Measurements from ENCODE around the gene TGFBI.
"Not testable (repeated sequence)": the region's sequence is repeated elsewhere in the genome, so short reads cannot be mapped to it uniquely, and the experiment has no call there.

DNA sequence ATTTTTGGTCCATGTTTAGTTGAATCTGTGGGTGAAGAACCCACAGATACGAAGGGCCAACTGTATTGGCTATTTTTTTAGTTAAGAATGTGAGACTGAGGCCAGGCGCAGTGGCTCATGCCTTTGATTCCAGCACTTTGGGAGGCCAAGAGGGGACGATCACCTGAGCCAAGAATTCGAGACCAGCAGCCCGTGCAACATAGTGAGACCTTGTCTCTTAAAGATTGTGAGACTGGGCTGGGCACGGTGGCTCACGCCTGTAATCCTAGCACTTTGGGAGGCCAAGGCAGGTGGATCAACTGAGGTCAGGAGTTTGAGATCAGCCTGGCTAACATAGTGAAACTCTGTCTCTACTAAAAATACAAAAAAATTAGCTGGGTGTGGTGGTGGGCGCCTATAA is 16.2 kb downstream of the TGFBI start:
- TF ChIP-seq, protein P1, sequence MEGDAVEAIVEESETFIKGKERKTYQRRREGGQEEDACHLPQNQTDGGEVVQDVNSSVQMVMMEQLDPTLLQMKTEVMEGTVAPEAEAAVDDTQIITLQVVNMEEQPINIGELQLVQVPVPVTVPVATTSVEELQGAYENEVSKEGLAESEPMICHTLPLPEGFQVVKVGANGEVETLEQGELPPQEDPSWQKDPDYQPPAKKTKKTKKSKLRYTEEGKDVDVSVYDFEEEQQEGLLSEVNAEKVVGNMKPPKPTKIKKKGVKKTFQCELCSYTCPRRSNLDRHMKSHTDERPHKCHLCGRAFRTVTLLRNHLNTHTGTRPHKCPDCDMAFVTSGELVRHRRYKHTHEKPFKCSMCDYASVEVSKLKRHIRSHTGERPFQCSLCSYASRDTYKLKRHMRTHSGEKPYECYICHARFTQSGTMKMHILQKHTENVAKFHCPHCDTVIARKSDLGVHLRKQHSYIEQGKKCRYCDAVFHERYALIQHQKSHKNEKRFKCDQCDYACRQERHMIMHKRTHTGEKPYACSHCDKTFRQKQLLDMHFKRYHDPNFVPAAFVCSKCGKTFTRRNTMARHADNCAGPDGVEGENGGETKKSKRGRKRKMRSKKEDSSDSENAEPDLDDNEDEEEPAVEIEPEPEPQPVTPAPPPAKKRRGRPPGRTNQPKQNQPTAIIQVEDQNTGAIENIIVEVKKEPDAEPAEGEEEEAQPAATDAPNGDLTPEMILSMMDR (IDR thresholded peaks at IDR 0.05; ENCODE audit: low read depth, low read length, poor library complexity, severe bottlenecking) = not testable (repeated sequence)
- TF ChIP-seq EZH2phosphoT487 (IDR thresholded peaks at IDR 0.05; ENCODE audit: borderline replicate concordance, low read length) = not testable (repeated sequence)

Data from DOHH2 (cell line).